Mesothelial cell of epicardium (in vitro differentiated cells): Measurements from ENCODE around the gene IFIT3. TPM values are rescaled to one million over a fixed set of nuclear protein-coding genes. Genes with fewer than 3 reads are reported as not detected.

Source experiments
- DNase-seq, 2 experiments: peaks; one replicate each; pipeline ENCODE4 v3.0.0; 2021; ENCODE audit warnings: low spot score in 2 of 2; ENCODE audit not compliant: unreplicated experiment in 2 of 2
- H3K27ac Mint-ChIP-seq: 2 replicates; pipeline ENCODE4 v1.8.0; 2021; ENCODE audit warnings: mixed read lengths
- H3K27me3 Mint-ChIP-seq: 2 replicates; pipeline ENCODE4 v1.8.0; 2021; ENCODE audit warnings: low read depth, mixed read lengths
- H3K36me3 Mint-ChIP-seq: 2 replicates; pipeline ENCODE4 v1.8.0; 2021; ENCODE audit warnings: mixed read lengths
- H3K4me1 Mint-ChIP-seq: 2 replicates; pipeline ENCODE4 v1.8.0; 2021; ENCODE audit warnings: mixed read lengths
- H3K4me3 Mint-ChIP-seq: 2 replicates; pipeline ENCODE4 v1.8.0; 2021; ENCODE audit warnings: mild to moderate bottlenecking, moderate library complexity, mixed read lengths
- H3K9me3 Mint-ChIP-seq: 2 replicates; pipeline ENCODE4 v1.8.0; 2021; ENCODE audit warnings: mixed read lengths
- total RNA-seq: library from RNA; stranded (reverse); gene quantifications from 3 replicates; pipeline ENCODE4 v1.2.1, GENCODE V29; 2021
- TF ChIP-seq, protein P1 (sequence below): fragments of 200-600 bp; sonication (generic); IDR thresholded peaks from one replicate; pipeline ENCODE4 v1.5.0; 2021; ENCODE audit warnings: antibody characterized with exemption; ENCODE audit not compliant: unreplicated experiment

Gene IFIT3
- total RNA-seq, 1 donor from 2014 or later: 17.8 TPM

DNA sequence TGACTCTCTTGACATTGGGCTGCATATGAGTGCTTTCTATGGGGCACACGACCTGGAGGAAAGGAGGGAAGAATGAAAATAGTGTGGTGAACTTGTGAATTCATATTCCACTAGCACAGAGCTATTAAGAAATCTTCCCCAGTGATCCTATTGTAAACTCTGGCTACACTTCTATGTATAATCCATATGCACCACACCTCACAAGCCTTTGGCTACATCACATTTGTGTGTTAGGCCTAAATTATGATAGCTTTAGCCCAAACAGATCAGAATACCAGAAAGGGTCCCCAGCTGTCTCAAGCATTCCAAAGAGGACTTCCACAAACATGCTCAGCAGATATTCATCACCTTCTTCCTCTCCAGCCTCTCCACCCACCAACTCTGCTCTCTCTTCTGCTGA, 40.3 kb downstream of the IFIT3 start:
- Mint-ChIP-seq H3K4me1 (peaks cover 22% of the 10 kb centered on the region), H3K4me3 (no peak overlapping the region), H3K27ac (peak overlapping the region; percentile 27), H3K36me3 (no peaks in the 10 kb centered on the region), H3K27me3 (no peaks in the 10 kb centered on the region), H3K9me3 (peaks cover 5% of the 10 kb centered on the region)
- DNase-seq: no peak
- TF ChIP-seq, protein P1, sequence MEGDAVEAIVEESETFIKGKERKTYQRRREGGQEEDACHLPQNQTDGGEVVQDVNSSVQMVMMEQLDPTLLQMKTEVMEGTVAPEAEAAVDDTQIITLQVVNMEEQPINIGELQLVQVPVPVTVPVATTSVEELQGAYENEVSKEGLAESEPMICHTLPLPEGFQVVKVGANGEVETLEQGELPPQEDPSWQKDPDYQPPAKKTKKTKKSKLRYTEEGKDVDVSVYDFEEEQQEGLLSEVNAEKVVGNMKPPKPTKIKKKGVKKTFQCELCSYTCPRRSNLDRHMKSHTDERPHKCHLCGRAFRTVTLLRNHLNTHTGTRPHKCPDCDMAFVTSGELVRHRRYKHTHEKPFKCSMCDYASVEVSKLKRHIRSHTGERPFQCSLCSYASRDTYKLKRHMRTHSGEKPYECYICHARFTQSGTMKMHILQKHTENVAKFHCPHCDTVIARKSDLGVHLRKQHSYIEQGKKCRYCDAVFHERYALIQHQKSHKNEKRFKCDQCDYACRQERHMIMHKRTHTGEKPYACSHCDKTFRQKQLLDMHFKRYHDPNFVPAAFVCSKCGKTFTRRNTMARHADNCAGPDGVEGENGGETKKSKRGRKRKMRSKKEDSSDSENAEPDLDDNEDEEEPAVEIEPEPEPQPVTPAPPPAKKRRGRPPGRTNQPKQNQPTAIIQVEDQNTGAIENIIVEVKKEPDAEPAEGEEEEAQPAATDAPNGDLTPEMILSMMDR: no peak

DNA sequence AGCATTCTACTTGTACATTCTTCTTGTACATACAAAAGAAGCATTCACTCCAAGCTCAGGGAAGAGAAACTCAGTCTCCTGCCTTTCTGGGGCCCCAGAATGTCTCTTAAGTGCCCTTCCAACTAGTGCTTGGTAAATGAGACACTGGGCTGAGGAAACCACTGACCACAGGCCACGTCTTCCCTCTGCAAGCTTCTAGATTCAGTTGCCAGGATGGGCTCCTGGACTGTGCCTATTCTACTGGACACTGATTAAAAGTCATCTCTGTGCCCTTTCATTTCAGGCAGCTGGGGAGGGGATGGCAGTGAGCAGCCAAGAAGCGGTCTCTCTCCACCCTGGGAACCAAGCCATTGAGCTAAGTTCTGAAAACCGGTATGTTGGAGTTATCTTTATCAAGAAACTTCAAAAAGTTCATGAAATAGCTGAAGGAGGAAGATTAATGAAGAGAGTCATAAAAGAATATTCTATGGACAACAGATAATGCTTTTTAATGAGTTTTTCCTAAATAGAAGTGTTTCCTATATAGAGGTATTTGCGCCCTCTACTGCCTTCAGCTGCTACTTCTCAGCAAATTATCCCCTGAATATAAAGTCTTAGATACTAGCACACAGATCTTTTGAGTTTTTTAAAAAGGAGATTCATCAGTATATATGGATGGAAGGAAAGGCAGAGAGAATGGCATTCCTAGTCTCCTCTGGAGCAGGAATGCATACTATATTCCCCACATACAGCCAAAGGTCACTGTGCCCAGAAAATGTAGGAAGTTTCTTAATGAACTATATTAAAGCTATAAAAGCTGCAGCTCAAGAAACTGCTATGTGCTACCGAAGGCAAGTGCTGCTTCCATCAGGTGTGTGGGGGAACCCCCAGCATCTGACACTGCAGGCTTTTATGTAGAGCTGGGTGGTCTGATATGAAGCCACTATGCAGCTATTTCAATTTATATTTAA, 41.6 kb downstream of the IFIT3 start:
- Mint-ChIP-seq H3K4me3 (no peak overlapping the region), H3K27ac (peak overlapping the region; percentile 45), H3K9me3 (peaks cover 5% of the 10 kb centered on the region), H3K36me3 (no peaks in the 10 kb centered on the region), H3K4me1 (peaks cover 24% of the 10 kb centered on the region), H3K27me3 (no peaks in the 10 kb centered on the region)
- DNase-seq: no peak
- TF ChIP-seq, protein P1: peak; percentile 15

DNA sequence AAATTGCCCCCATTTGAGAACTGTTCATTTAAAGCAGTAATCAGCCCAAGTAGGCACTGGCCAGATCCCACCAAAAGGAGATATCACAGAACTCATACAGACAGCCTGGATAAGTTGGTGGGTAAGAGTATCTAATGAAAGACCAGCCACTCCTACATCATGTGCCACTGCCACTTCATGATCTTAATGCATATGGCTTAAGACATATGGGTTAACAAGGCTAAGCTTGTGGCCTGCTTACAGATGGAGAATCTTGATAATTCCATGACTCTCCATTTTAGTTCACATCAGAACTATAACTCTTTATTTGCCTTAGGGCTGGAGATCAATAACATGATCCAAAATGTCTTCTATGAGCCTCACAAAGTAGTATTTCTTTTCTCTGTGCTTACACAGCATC, 43.3 kb downstream of the IFIT3 start:
- DNase-seq: no peak
- Mint-ChIP-seq H3K4me3 (no peak overlapping the region), H3K4me1 (peaks cover 23% of the 10 kb centered on the region), H3K27ac (no peak overlapping the region), H3K36me3 (no peaks in the 10 kb centered on the region), H3K9me3 (no peaks in the 10 kb centered on the region), H3K27me3 (no peaks in the 10 kb centered on the region)
- TF ChIP-seq, protein P1: no peak

DNA sequence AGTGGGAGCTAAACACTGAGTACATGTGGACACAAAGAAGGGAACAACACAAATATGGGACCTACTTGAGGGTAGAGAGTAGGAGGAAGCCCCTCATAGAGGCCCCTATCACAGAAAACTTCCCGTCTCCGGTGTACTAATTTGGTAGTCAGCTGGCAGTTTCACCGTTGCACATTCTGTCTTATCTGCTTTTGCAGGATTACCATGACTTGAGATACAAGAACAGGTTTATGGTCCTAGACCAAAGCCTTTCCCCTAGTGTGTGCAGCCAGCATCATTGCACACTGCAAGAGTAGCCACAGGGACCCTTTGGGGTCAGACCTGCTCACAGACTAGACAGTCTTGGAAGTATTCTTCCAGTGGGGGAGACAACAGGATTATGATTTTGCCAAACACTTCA, 44.2 kb downstream of the IFIT3 start:
- Mint-ChIP-seq H3K27me3 (no peaks in the 10 kb centered on the region), H3K4me1 (peaks cover 23% of the 10 kb centered on the region), H3K36me3 (no peaks in the 10 kb centered on the region), H3K27ac (no peak overlapping the region), H3K9me3 (no peaks in the 10 kb centered on the region), H3K4me3 (no peak overlapping the region)
- no peak for DNase-seq
- TF ChIP-seq, protein P1: no peak

DNA sequence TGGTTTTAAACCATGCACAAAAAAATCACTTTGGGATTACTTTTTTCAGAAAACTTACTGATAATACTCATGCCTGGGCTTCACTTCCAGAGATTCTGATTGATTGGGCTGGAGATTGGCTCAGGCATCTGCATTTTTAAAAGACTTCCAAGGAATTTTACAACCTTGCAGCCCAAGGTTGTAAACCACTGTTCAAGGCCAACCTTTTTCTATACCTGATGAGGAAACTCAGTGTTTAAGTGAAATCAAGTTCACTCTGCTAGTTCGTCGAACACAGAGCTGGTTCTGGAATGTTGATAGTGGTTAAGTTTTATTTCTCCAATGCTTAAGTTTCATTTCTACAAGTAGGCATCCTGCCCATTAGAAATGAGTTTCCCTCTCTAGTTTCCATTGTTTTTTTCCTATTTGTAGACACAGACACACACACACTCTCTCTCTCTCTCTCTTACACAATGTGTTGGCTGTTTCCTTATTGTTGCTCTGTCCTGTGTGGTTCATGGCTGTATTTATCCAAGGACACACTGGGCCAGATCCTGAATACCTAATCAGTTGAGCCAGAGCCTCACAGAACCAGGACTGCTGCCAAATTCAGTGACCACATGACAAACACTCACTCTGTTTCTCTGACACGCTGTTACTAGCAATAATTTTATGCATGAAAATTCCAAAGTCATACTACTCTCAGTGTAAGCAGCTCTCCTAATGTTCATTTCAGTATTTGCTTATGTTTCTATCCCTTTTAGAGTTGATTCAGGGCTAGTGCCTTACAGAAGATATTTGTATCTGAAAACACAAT, 46.3 kb downstream of the IFIT3 start:
- Mint-ChIP-seq H3K27me3 (no peaks in the 10 kb centered on the region), H3K27ac (peak overlapping the region; percentile 62), H3K9me3 (no peaks in the 10 kb centered on the region), H3K4me3 (no peak overlapping the region), H3K36me3 (no peaks in the 10 kb centered on the region), H3K4me1 (peaks cover 11% of the 10 kb centered on the region)
- TF ChIP-seq, protein P1: no peak
- DNase-seq: no peak
